GM12878 (cell line): ENCODE measurements around the gene GK. TPM values are rescaled to one million over a fixed set of nuclear protein-coding genes. Genes with fewer than 3 reads are reported as not detected.

Experiments used
- BCL11A ChIP-seq: IDR thresholded peaks from 2 replicates; pipeline ENCODE4 v1.6.1; 2011; ENCODE audit warnings: low read depth, low read length
- CREB1 ChIP-seq: IDR thresholded peaks from 2 replicates; pipeline ENCODE4 v1.6.1; 2012; ENCODE audit warnings: low read depth, mild to moderate bottlenecking, inconsistent platforms
- GABPA ChIP-seq: IDR thresholded peaks from 2 replicates; pipeline ENCODE4 v1.6.1; 2014; ENCODE audit warnings: antibody characterized with exemption, low read depth, mild to moderate bottlenecking, inconsistent platforms
- HDAC2 ChIP-seq: fragments of 200-600 bp; sonication (generic); IDR thresholded peaks from 2 replicates; pipeline ENCODE4 v1.6.1; 2017
- NFIC ChIP-seq: IDR thresholded peaks from 2 replicates; pipeline ENCODE4 v1.6.1; 2012; ENCODE audit warnings: low read depth, mild to moderate bottlenecking, inconsistent platforms, low read length, moderate library complexity
- NFXL1 ChIP-seq: fragments of 450-650 bp; IDR thresholded peaks from 2 replicates; pipeline ENCODE4 v1.6.1; 2017; ENCODE audit warnings: antibody characterized with exemption, mild to moderate bottlenecking, borderline replicate concordance
- PAX5 ChIP-seq: IDR thresholded peaks from 2 replicates; pipeline ENCODE4 v1.6.1; 2011; ENCODE audit warnings: low read depth, low read length, borderline replicate concordance
- POU2F2 ChIP-seq: IDR thresholded peaks from 3 replicates; pipeline ENCODE4 v1.6.1; 2011; ENCODE audit warnings: low read depth, mild to moderate bottlenecking, low read length, borderline replicate concordance
- RAD21 ChIP-seq: IDR thresholded peaks from 2 replicates; pipeline ENCODE4 v1.6.1; 2011; ENCODE audit warnings: mild to moderate bottlenecking, low read depth, low read length, moderate library complexity; ENCODE audit not compliant: insufficient read depth
- STAT1 ChIP-seq: fragments of 450-650 bp; conservative IDR thresholded peaks from 2 replicates; pipeline ENCODE4 v1.6.1; 2014; ENCODE audit warnings: antibody characterized with exemption, mild to moderate bottlenecking
- STAT3 ChIP-seq: IDR thresholded peaks from 2 replicates; pipeline ENCODE4 v1.6.1; 2011; ENCODE audit warnings: low read depth, low read length, improper control_type of control experiment
- ZNF384 ChIP-seq: IDR thresholded peaks from 2 replicates; pipeline ENCODE4 v1.6.1; 2012; ENCODE audit warnings: low read depth, mild to moderate bottlenecking, low read length, improper control_type of control experiment, borderline replicate concordance
- polyA plus RNA-seq, 11 experiments: library from polyadenylated mRNA; depleted of rRNA in 4 of 11; unstranded in 6 of 11; stranded (reverse) in 5 of 11; fragments of >200 nt; fragmentation: Nextera tagmentation in 4 of 11; fragmentation: Illumina TruSeq in 1 of 11; extraction: Ambion mirVana in 4 of 11; extraction: Trizol in 1 of 11; gene quantifications; 1 replicate in 1 of 11; 2 replicates in 10 of 11; pipeline versions ENCODE4 v1.2.1 to v1.2.3, GENCODE V29; 2011 to 2016; ENCODE audit warnings: inconsistent platforms in 2 of 11, missing spikeins in 2 of 11, low read depth in 1 of 11
- total RNA-seq, 4 experiments: library from RNA; depleted of rRNA in 3 of 4; stranded (reverse); fragments of >200 nt in 3 of 4; fragmentation: Illumina TruSeq in 1 of 4; extraction: Trizol in 1 of 4; gene quantifications; 2 replicates each; pipeline versions ENCODE4 v1.2.1 to v1.2.3, GENCODE V29; 2013 to 2021
- TF ChIP-seq, protein P1 (sequence below): fragments of 450-650 bp; IDR thresholded peaks from 2 replicates; pipeline ENCODE4 v1.6.1; 2017; ENCODE audit warnings: antibody characterized with exemption, mild to moderate bottlenecking, moderate library complexity
- TF ChIP-seq, protein P2 (sequence below): IDR thresholded peaks from 2 replicates; pipeline ENCODE4 v1.6.1; 2012; ENCODE audit warnings: low read depth, low read length, improper control_type of control experiment
- TF ChIP-seq, protein P3 (sequence below): fragments of 450-650 bp; IDR thresholded peaks from 2 replicates; pipeline ENCODE4 v1.6.1; 2017; ENCODE audit warnings: mild to moderate bottlenecking, moderate library complexity
- TF ChIP-seq, protein P4 (sequence below): fragments of 450-650 bp; IDR thresholded peaks from 2 replicates; pipeline ENCODE4 v1.6.1; 2017; ENCODE audit warnings: low read depth, mild to moderate bottlenecking, moderate library complexity
- TF ChIP-seq, protein P5 (sequence below), 3 experiments: IDR thresholded peaks in 2 of 3; conservative IDR thresholded peaks in 1 of 3; 2 replicates each; pipeline ENCODE4 v1.5.1; 2011; ENCODE audit warnings: low read depth in 3 of 3, low read length in 3 of 3, mild to moderate bottlenecking in 3 of 3, control low read depth in 2 of 3, moderate library complexity in 2 of 3, inconsistent platforms in 1 of 3, mixed read lengths in 1 of 3; ENCODE audit not compliant: control insufficient read depth in 2 of 3, insufficient read depth in 1 of 3; ENCODE audit errors: extremely low read depth in 1 of 3

The GK gene
- total and polyA plus RNA-seq, 10 of the 15 experiments (the other 5 are each of a cell fraction or from before 2014, with no cell fraction given): 6.3 to 22.3 (median 11.1) TPM

DNA sequence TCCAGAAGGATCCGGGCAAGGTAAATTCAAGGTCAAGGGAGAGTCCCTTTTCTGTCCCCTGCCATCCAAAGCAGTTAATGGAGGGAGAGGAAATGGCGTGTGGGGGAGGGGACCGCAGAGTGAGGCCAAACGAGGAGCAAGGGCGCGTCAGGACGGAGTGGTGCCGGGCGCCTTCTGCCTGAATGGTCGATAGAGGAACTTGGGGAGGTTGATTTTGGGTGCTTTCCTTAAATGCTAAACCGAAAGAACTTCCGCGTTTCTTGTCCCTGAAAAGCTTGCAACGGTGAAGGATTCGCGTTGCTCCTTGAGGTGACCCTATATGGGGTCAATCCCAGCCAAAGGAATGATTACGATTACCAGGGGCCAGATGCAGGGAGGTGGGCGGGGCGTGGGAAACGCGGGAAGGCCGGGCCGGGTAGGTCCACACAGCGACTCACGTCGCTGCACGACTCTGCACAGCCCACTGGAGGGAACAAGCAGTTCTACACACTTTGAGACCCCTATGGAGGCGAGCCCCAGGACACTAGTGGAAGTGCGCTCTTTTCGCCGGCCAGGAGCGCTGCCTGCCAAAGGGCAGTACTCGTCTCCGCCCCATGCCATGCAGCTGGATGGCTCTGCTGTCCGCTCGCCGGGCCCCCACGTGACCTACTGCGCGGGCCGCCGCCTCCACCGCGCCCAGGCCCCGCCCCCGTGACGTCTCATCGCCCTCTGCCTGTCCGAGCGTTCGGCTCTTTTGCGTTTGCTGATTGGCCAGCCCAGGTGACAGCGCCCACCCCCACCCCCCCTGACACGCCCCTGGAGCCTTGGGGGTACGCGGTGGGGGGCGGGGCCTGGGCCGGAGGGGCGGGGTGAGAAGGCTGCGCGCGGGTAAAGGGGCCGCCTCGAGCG is 452 bp upstream of the GK start (continued):
- TF ChIP-seq, protein P1, sequence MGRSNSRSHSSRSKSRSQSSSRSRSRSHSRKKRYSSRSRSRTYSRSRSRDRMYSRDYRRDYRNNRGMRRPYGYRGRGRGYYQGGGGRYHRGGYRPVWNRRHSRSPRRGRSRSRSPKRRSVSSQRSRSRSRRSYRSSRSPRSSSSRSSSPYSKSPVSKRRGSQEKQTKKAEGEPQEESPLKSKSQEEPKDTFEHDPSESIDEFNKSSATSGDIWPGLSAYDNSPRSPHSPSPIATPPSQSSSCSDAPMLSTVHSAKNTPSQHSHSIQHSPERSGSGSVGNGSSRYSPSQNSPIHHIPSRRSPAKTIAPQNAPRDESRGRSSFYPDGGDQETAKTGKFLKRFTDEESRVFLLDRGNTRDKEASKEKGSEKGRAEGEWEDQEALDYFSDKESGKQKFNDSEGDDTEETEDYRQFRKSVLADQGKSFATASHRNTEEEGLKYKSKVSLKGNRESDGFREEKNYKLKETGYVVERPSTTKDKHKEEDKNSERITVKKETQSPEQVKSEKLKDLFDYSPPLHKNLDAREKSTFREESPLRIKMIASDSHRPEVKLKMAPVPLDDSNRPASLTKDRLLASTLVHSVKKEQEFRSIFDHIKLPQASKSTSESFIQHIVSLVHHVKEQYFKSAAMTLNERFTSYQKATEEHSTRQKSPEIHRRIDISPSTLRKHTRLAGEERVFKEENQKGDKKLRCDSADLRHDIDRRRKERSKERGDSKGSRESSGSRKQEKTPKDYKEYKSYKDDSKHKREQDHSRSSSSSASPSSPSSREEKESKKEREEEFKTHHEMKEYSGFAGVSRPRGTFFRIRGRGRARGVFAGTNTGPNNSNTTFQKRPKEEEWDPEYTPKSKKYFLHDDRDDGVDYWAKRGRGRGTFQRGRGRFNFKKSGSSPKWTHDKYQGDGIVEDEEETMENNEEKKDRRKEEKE: no peak
- TF ChIP-seq NFXL1 (no peak), GABPA (no peak), PAX5 (no peak), NFIC (no peak), RAD21 (no peak), POU2F2 (0 out of 3 replicates have a peak, but pooled peaks have one; percentile 9), STAT3 (no peak), HDAC2 (no peak), ZNF384 (no peak), CREB1 (peak; percentile 69), BCL11A (no peak), STAT1 (no peak)
- TF ChIP-seq, protein P2, sequence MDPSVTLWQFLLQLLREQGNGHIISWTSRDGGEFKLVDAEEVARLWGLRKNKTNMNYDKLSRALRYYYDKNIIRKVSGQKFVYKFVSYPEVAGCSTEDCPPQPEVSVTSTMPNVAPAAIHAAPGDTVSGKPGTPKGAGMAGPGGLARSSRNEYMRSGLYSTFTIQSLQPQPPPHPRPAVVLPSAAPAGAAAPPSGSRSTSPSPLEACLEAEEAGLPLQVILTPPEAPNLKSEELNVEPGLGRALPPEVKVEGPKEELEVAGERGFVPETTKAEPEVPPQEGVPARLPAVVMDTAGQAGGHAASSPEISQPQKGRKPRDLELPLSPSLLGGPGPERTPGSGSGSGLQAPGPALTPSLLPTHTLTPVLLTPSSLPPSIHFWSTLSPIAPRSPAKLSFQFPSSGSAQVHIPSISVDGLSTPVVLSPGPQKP: no peak
- TF ChIP-seq, protein P3, sequence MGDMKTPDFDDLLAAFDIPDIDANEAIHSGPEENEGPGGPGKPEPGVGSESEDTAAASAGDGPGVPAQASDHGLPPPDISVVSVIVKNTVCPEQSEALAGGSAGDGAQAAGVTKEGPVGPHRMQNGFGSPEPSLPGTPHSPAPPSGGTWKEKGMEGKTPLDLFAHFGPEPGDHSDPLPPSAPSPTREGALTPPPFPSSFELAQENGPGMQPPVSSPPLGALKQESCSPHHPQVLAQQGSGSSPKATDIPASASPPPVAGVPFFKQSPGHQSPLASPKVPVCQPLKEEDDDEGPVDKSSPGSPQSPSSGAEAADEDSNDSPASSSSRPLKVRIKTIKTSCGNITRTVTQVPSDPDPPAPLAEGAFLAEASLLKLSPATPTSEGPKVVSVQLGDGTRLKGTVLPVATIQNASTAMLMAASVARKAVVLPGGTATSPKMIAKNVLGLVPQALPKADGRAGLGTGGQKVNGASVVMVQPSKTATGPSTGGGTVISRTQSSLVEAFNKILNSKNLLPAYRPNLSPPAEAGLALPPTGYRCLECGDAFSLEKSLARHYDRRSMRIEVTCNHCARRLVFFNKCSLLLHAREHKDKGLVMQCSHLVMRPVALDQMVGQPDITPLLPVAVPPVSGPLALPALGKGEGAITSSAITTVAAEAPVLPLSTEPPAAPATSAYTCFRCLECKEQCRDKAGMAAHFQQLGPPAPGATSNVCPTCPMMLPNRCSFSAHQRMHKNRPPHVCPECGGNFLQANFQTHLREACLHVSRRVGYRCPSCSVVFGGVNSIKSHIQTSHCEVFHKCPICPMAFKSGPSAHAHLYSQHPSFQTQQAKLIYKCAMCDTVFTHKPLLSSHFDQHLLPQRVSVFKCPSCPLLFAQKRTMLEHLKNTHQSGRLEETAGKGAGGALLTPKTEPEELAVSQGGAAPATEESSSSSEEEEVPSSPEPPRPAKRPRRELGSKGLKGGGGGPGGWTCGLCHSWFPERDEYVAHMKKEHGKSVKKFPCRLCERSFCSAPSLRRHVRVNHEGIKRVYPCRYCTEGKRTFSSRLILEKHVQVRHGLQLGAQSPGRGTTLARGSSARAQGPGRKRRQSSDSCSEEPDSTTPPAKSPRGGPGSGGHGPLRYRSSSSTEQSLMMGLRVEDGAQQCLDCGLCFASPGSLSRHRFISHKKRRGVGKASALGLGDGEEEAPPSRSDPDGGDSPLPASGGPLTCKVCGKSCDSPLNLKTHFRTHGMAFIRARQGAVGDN: no peak
- TF ChIP-seq, protein P4, sequence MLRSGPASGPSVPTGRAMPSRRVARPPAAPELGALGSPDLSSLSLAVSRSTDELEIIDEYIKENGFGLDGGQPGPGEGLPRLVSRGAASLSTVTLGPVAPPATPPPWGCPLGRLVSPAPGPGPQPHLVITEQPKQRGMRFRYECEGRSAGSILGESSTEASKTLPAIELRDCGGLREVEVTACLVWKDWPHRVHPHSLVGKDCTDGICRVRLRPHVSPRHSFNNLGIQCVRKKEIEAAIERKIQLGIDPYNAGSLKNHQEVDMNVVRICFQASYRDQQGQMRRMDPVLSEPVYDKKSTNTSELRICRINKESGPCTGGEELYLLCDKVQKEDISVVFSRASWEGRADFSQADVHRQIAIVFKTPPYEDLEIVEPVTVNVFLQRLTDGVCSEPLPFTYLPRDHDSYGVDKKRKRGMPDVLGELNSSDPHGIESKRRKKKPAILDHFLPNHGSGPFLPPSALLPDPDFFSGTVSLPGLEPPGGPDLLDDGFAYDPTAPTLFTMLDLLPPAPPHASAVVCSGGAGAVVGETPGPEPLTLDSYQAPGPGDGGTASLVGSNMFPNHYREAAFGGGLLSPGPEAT: no peak
- TF ChIP-seq, protein P5, sequence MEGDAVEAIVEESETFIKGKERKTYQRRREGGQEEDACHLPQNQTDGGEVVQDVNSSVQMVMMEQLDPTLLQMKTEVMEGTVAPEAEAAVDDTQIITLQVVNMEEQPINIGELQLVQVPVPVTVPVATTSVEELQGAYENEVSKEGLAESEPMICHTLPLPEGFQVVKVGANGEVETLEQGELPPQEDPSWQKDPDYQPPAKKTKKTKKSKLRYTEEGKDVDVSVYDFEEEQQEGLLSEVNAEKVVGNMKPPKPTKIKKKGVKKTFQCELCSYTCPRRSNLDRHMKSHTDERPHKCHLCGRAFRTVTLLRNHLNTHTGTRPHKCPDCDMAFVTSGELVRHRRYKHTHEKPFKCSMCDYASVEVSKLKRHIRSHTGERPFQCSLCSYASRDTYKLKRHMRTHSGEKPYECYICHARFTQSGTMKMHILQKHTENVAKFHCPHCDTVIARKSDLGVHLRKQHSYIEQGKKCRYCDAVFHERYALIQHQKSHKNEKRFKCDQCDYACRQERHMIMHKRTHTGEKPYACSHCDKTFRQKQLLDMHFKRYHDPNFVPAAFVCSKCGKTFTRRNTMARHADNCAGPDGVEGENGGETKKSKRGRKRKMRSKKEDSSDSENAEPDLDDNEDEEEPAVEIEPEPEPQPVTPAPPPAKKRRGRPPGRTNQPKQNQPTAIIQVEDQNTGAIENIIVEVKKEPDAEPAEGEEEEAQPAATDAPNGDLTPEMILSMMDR (IDR thresholded peaks at IDR 0.05 in 2 of 3, conservative IDR thresholded peaks at IDR 0.05 in 1 of 3; ENCODE audit: control insufficient read depth in 2 of 3, extremely low read depth in 1 of 3, insufficient read depth in 1 of 3, low read depth in 3 of 3, low read length in 3 of 3): no peak
